ENCODE measurements around the gene MIER1. TPM values are rescaled to one million over a fixed set of nuclear protein-coding genes. Genes with fewer than 3 reads are reported as not detected.
"Not testable (repeated sequence)": the region's sequence is repeated elsewhere in the genome, so short reads cannot be mapped to it uniquely, and the experiment has no call there.

The MIER1 gene
- total and polyA plus RNA-seq, 8 donors = 30.9 to 38.5 (median 34.8) TPM

GRCh38 chr1:66957938-66958337 lies 33.1 kb downstream of the MIER1 start:
- ATAC-seq (no peak), DNase-seq (no peak)
- Histone ChIP-seq H3K4me3 (no peak overlapping the region), H3K27ac (no peak overlapping the region), H3K27me3 (no peaks in the 10 kb centered on the region), H3K4me1 (no peaks in the 10 kb centered on the region), H3K36me3 (peaks cover 0 to 70% of the 10 kb centered on the region in 2 donors), H3K9me3 (no peaks in the 10 kb centered on the region)
- intact Hi-C loops (cut with DNase I) = no loop called here
- TF ChIP-seq CTCF (IDR thresholded peaks at IDR 0.05) = no peak

GRCh38 chr1:66966188-66966873 lies 41.5 kb downstream of the MIER1 start:
- H3K4me1 ChIP-seq; H3K27me3 ChIP-seq; H3K27ac ChIP-seq; DNase-seq; H3K9me3 ChIP-seq; ATAC-seq; H3K4me3 ChIP-seq; intact Hi-C loops (cut with DNase I): not testable (repeated sequence)
- H3K36me3 ChIP-seq = peaks cover 0 to 97% of the 10 kb centered on the region in 2 donors

GRCh38 chr1:66968574-66968973 lies 43.8 kb downstream of the MIER1 start:
- intact Hi-C loops (cut with DNase I) = no loop called here
- H3K4me3 ChIP-seq = no peak overlapping the region
- H3K27me3 ChIP-seq = no peaks in the 10 kb centered on the region
- ATAC-seq = no peak
- no peak for TF ChIP-seq CTCF (IDR thresholded peaks at IDR 0.05)
- H3K9me3 ChIP-seq = no peaks in the 10 kb centered on the region
- no peak overlapping the region for H3K27ac ChIP-seq
- no peak for DNase-seq
- peaks cover 0 to 94% of the 10 kb centered on the region in 2 donors for H3K36me3 ChIP-seq
- no peaks in the 10 kb centered on the region for H3K4me1 ChIP-seq

- H3K36me3 ChIP-seq = peaks cover 0 to 78% of the 10 kb centered on the region in 2 donors
- ATAC-seq = no peak
- intact Hi-C loops (cut with DNase I) = no loop called here
- no peaks in the 10 kb centered on the region for H3K27me3 ChIP-seq
- H3K4me1 ChIP-seq = peaks cover 0 to 29% of the 10 kb centered on the region in 2 donors
- no peaks in the 10 kb centered on the region for H3K9me3 ChIP-seq
- H3K27ac ChIP-seq = no peak overlapping the region
- no peak overlapping the region for H3K4me3 ChIP-seq
- no peak for TF ChIP-seq CTCF (IDR thresholded peaks at IDR 0.05)
- DNase-seq = no peak
Measured at GRCh38 chr1:66978201-66978600, 53.4 kb downstream of the MIER1 start.

- H3K27ac ChIP-seq; H3K27me3 ChIP-seq; ATAC-seq; DNase-seq; intact Hi-C loops (cut with DNase I); H3K4me3 ChIP-seq; H3K9me3 ChIP-seq: not testable (repeated sequence)
- peaks cover 0 to 86% of the 10 kb centered on the region in 2 donors for H3K36me3 ChIP-seq
- peaks cover 0 to 30% of the 10 kb centered on the region in 2 donors for H3K4me1 ChIP-seq
Measured at GRCh38 chr1:66979621-66980020, 54.8 kb downstream of the MIER1 start.

- Histone ChIP-seq H3K27me3 (no peaks in the 10 kb centered on the region), H3K4me3 (peak overlapping the region; percentile 2 to 15), H3K36me3 (peaks cover 0 to 86% of the 10 kb centered on the region in 2 donors), H3K4me1 (peaks cover 0 to 30% of the 10 kb centered on the region in 2 donors), H3K9me3 (no peaks in the 10 kb centered on the region), H3K27ac (peak overlapping the region; percentile 51 to 58)
- TF ChIP-seq CTCF (IDR thresholded peaks at IDR 0.05) = no peak
- ATAC-seq (peak; percentile 61), DNase-seq (no peak)
- intact Hi-C loops (cut with DNase I) = no loop called here
Measured at GRCh38 chr1:66980745-66981367, 56.1 kb downstream of the MIER1 start.
